HepG2 (cell line): ENCODE data around the gene LYSMD3. TPM values are rescaled to one million over a fixed set of nuclear protein-coding genes. Genes with fewer than 3 reads are reported as not detected.
A peak's percentile ranks its signal among the peaks of the same experiment; 100 is the strongest.

Source experiments
- BHLHE40 ChIP-seq: IDR thresholded peaks from 2 replicates; pipeline ENCODE4 v1.6.1; 2011; ENCODE audit warnings: low read length, improper control_type of control experiment
- FOXK2 ChIP-seq: fragments of 450-650 bp; IDR thresholded peaks from 2 replicates; pipeline ENCODE4 v1.6.1; 2016
- FOXM1 ChIP-seq: sonication (generic); formaldehyde crosslinking; IDR thresholded peaks from 2 replicates; pipeline ENCODE4 v1.5.0; 2020; ENCODE audit warnings: missing genetic modification reagents
- KDM2A ChIP-seq: sonication (generic); formaldehyde crosslinking; IDR thresholded peaks from 2 replicates; pipeline ENCODE4 v1.4.0; 2020; ENCODE audit warnings: low read depth, missing genetic modification reagents, borderline replicate concordance
- PRDM10 ChIP-seq: sonication (generic); formaldehyde crosslinking; IDR thresholded peaks from 2 replicates; pipeline ENCODE4 v1.4.0; 2020; ENCODE audit warnings: low read depth, missing genetic modification reagents
- RNF219 ChIP-seq: sonication (generic); formaldehyde crosslinking; IDR thresholded peaks from 2 replicates; pipeline ENCODE4 v1.5.0; 2020; ENCODE audit warnings: mild to moderate bottlenecking, missing genetic modification reagents
- UBTF ChIP-seq: sonication (generic); formaldehyde crosslinking; IDR thresholded peaks from 2 replicates; pipeline ENCODE4 v1.4.0; 2020; ENCODE audit warnings: mild to moderate bottlenecking, missing genetic modification reagents
- ZNF256 ChIP-seq: sonication (generic); formaldehyde crosslinking; conservative IDR thresholded peaks from 2 replicates; pipeline ENCODE4 v1.4.0; 2020; ENCODE audit warnings: missing genetic modification reagents
- ZNF687 ChIP-seq: sonication (generic); formaldehyde crosslinking; IDR thresholded peaks from 2 replicates; pipeline ENCODE4 v1.5.1; 2020; ENCODE audit warnings: mild to moderate bottlenecking, missing genetic modification reagents, moderate library complexity
- ZNF816 ChIP-seq: sonication (generic); formaldehyde crosslinking; IDR thresholded peaks from 2 replicates; pipeline ENCODE4 v1.8.0; 2022; ENCODE audit warnings: missing genetic modification reagents, mild to moderate bottlenecking, borderline replicate concordance
- ZNF878 ChIP-seq: sonication (generic); formaldehyde crosslinking; IDR thresholded peaks from 2 replicates; pipeline ENCODE4 v1.8.1; 2023; ENCODE audit warnings: mild to moderate bottlenecking, missing genetic modification reagents, moderate library complexity
- polyA plus RNA-seq, 8 experiments: library from polyadenylated mRNA; depleted of rRNA in 3 of 8; stranded (reverse) in 7 of 8; unstranded in 1 of 8; fragments of >200 nt; fragmentation: Illumina TruSeq in 4 of 8; extraction: Trizol in 4 of 8; gene quantifications; 2 replicates each; pipeline versions ENCODE4 v1.2.1 to v1.2.3, GENCODE V29; 2011 to 2016; ENCODE audit warnings: low read depth in 4 of 8, missing spikeins in 1 of 8, mixed read lengths in 1 of 8; ENCODE audit not compliant: insufficient read depth in 1 of 8
- total RNA-seq, 5 experiments: library from RNA; depleted of rRNA; stranded (reverse); fragments of >200 nt; fragmentation: Illumina TruSeq; extraction: Trizol; gene quantifications; 2 replicates each; pipeline ENCODE4 v1.2.3, GENCODE V29; 2016; ENCODE audit warnings: low read depth in 1 of 5

The LYSMD3 gene
- total and polyA plus RNA-seq, 2 of the 13 experiments (the other 11 are each of a cell fraction or from before 2014, with no cell fraction given): 9.1 to 13.8 TPM

- TF ChIP-seq PRDM10 (CRISPR knock-in tag): peak; percentile 99
- TF ChIP-seq FOXM1 (CRISPR knock-in tag): no peak
- TF ChIP-seq ZNF256: no peak
- peak; percentile 34; the same call in 1 of the 2 replicates for TF ChIP-seq ZNF687
- no peak for TF ChIP-seq ZNF878 (CRISPR knock-in tag)
- 0 out of 2 replicates have a peak, but pooled peaks have one; percentile 32 for TF ChIP-seq UBTF (CRISPR knock-in tag)
- peak; percentile 73 for TF ChIP-seq BHLHE40
- no peak for TF ChIP-seq RNF219
- 0 out of 2 replicates have a peak, but pooled peaks have one; percentile 38 for TF ChIP-seq FOXK2
- no peak for TF ChIP-seq ZNF816 (CRISPR knock-in tag)
- peak; percentile 34; the same call in 1 of the 2 replicates for TF ChIP-seq KDM2A (CRISPR knock-in tag)
Measured at GRCh38 chr5:90558344-90559192, 29.2 kb upstream of the LYSMD3 start, which contains the start of gene ADGRV1 (continued).
